Endothelial cell of umbilical vein (primary cell): ENCODE data around the gene DR1. TPM values are rescaled to one million over a fixed set of nuclear protein-coding genes. Genes with fewer than 3 reads are reported as not detected.

Experiments used
- BruUV-seq: library from RNA; stranded (reverse); fragments of 400-500 nt; replicated peaks from 2 replicates; lab custom pipeline; 2021; lab: Mats Ljungman, UMichigan
- CTCF ChIA-PET: fragments of 300-600, 350-600 bp; sonication (Branson Sonifier 250); formaldehyde crosslinking; loops from one replicate; lab custom pipeline; 2021; ENCODE audit warnings: antibody characterized with exemption, inconsistent platforms; lab: Charles Lee
- POLR2A ChIA-PET: fragments of 300-600, 350-600 bp; sonication (Branson Sonifier 250); formaldehyde crosslinking; loops from one replicate; lab custom pipeline; 2021; ENCODE audit warnings: antibody characterized with exemption, inconsistent platforms; lab: Charles Lee
- DNase-seq: peaks from one replicate; pipeline ENCODE4 v3.0.0-alpha.2; 2011; ENCODE audit warnings: low read depth, low spot score
- FAIRE-seq: peaks from 2 replicates; lab custom pipeline; 2011; peaks lifted over from hg19 to GRCh38; lab: Jason Lieb, UNC
- H2AFZ ChIP-seq: 2 replicates; pipeline ENCODE4 v1.6.0; 2012; ENCODE audit warnings: low read depth, low read length, control low read depth, inconsistent platforms
- H3K27ac ChIP-seq: 2 replicates; pipeline ENCODE4 v1.5.1; 2011; ENCODE audit warnings: low read depth, mild to moderate bottlenecking, control low read depth, low read length, moderate library complexity; ENCODE audit not compliant: insufficient read depth
- H3K27me3 ChIP-seq, 2 experiments: 2 replicates each; pipeline versions ENCODE4 v1.6.0 to v1.6.1; 2011; ENCODE audit warnings: low read length in 2 of 2, mixed read lengths in 1 of 2; ENCODE audit not compliant: control insufficient read depth in 2 of 2, insufficient read depth in 2 of 2
- H3K36me3 ChIP-seq, 2 experiments: 2 replicates in 1 of 2; 3 replicates in 1 of 2; pipeline ENCODE4 v1.5.1; 2011; ENCODE audit warnings: low read length in 2 of 2, mild to moderate bottlenecking in 1 of 2, moderate library complexity in 1 of 2; ENCODE audit not compliant: control insufficient read depth in 2 of 2, insufficient read depth in 2 of 2; ENCODE audit errors: extremely low read depth in 1 of 2
- H3K4me1 ChIP-seq: 3 replicates; pipeline ENCODE4 v1.5.1; 2011; ENCODE audit warnings: mild to moderate bottlenecking, low read length; ENCODE audit not compliant: control insufficient read depth, insufficient read depth; ENCODE audit errors: extremely low read depth
- H3K4me2 ChIP-seq: 2 replicates; pipeline ENCODE4 v1.6.1; 2011; ENCODE audit warnings: low read length, control low read depth, mixed read lengths; ENCODE audit not compliant: insufficient read depth
- H3K4me3 ChIP-seq, 3 experiments: fragments of 200-600 bp in 1 of 3; sonication (generic), shearing (Covaris generic) in 1 of 3; replicated peaks in 1 of 3; 2 replicates each; pipeline ENCODE4 v1.5.1; 2011 to 2016; ENCODE audit warnings: control low read depth in 3 of 3, low read length in 3 of 3, mild to moderate bottlenecking in 2 of 3, inconsistent platforms in 1 of 3, low read depth in 1 of 3, moderate library complexity in 1 of 3; ENCODE audit not compliant: insufficient read depth in 1 of 3
- H3K79me2 ChIP-seq: 2 replicates; pipeline ENCODE4 v1.6.0; 2012; ENCODE audit warnings: low read length, inconsistent platforms; ENCODE audit not compliant: control insufficient read depth, insufficient read depth
- H3K9ac ChIP-seq: replicated peaks from 2 replicates; pipeline ENCODE3; 2011; ENCODE audit warnings: low read length, control low read depth; ENCODE audit not compliant: insufficient read depth; ENCODE audit errors: extremely low read depth
- H3K9me1 ChIP-seq: replicated peaks from 3 replicates; pipeline ENCODE4 v1.6.0; 2011; ENCODE audit warnings: mild to moderate bottlenecking, low read length; ENCODE audit not compliant: control insufficient read depth, insufficient read depth; ENCODE audit errors: extremely low read depth
- H3K9me3 ChIP-seq: replicated peaks from 2 replicates; pipeline ENCODE4 v1.5.1; 2012; ENCODE audit warnings: low read length, inconsistent platforms; ENCODE audit not compliant: control insufficient read depth, insufficient read depth
- H4K20me1 ChIP-seq: replicated peaks from 2 replicates; pipeline ENCODE3; 2011; ENCODE audit warnings: mild to moderate bottlenecking, low read length; ENCODE audit not compliant: control insufficient read depth, insufficient read depth; ENCODE audit errors: extremely low read depth
- EZH2 ChIP-seq: IDR thresholded peaks from 2 replicates; pipeline ENCODE4 v1.6.1; 2012; ENCODE audit warnings: borderline replicate concordance, low read depth, mild to moderate bottlenecking, moderate library complexity, low read length, inconsistent platforms; ENCODE audit not compliant: severe bottlenecking
- FOS ChIP-seq: IDR thresholded peaks from 2 replicates; pipeline ENCODE4 v1.6.1; 2011; ENCODE audit warnings: mild to moderate bottlenecking, low read length, moderate library complexity, borderline replicate concordance; ENCODE audit not compliant: insufficient read depth
- GATA2 ChIP-seq: IDR thresholded peaks from 2 replicates; pipeline ENCODE4 v1.7.0; 2011; ENCODE audit warnings: low read depth, mild to moderate bottlenecking, moderate library complexity, mixed read lengths, low read length; ENCODE audit not compliant: insufficient read length, insufficient read depth
- JUN ChIP-seq: IDR thresholded peaks from 2 replicates; pipeline ENCODE4 v1.6.1; 2011; ENCODE audit warnings: borderline replicate concordance, low read depth; ENCODE audit not compliant: insufficient read length, insufficient read depth
- MAX ChIP-seq: IDR thresholded peaks from 2 replicates; pipeline ENCODE4 v1.6.1; 2011; ENCODE audit not compliant: insufficient read depth, insufficient read length
- MYC ChIP-seq: IDR thresholded peaks from one replicate; pipeline ENCODE4 v1.6.1; 2011; ENCODE audit warnings: mild to moderate bottlenecking, low read depth, low read length
- POLR2A ChIP-seq: IDR thresholded peaks from 2 replicates; pipeline ENCODE4 v1.6.1; 2012; ENCODE audit warnings: low read depth, mild to moderate bottlenecking, control low read depth, low read length
- POLR2AphosphoS5 ChIP-seq: IDR thresholded peaks from 2 replicates; pipeline ENCODE4 v1.6.1; 2012; ENCODE audit warnings: low read depth, mild to moderate bottlenecking, control low read depth, low read length, moderate library complexity; ENCODE audit not compliant: insufficient read depth
- dilution Hi-C: fragments of 300-500 bp; cut with MboI; formaldehyde crosslinking; loops from one replicate; pipeline ENCODE4 v1.15.0; 2019; ENCODE audit warnings: low sequenced_read_pairs; ENCODE audit not compliant: extremely low pct_ligation_motif_present
- intact Hi-C: fragments of 100-400 bp; cut with micrococcal nuclease; formaldehyde crosslinking; loops from one replicate; pipeline ENCODE4 v1.10.0; 2022
- polyA plus RNA-seq, 4 experiments: library from polyadenylated mRNA; depleted of rRNA in 3 of 4; stranded (reverse) in 3 of 4; unstranded in 1 of 4; fragments of >200 nt; gene quantifications; 2 replicates each; pipeline versions ENCODE4 v1.2.1 to v1.2.3, GENCODE V29; 2011 to 2012; ENCODE audit warnings: missing spikeins in 1 of 4
- total RNA-seq: library from RNA; stranded (reverse); gene quantifications from 2 replicates; pipeline ENCODE4 v1.2.3, GENCODE V29; 2021
- TF ChIP-seq, protein P1 (sequence below), 2 donors: IDR thresholded peaks; 1 replicate in 1 of 2; 2 replicates in 1 of 2; pipeline ENCODE4 v1.5.1; 2011; ENCODE audit warnings: low read length in 2 of 2, mild to moderate bottlenecking in 2 of 2, moderate library complexity in 2 of 2, control low read depth in 1 of 2, inconsistent platforms in 1 of 2, low read depth in 1 of 2; ENCODE audit not compliant: insufficient read depth in 1 of 2; ENCODE audit errors: extremely low read depth in 1 of 2

The DR1 gene
- total and polyA plus RNA-seq, 2 donors (not counting 3 experiments of a cell fraction or from before 2014, with no cell fraction given): 11.7 to 49.4 TPM

DNA sequence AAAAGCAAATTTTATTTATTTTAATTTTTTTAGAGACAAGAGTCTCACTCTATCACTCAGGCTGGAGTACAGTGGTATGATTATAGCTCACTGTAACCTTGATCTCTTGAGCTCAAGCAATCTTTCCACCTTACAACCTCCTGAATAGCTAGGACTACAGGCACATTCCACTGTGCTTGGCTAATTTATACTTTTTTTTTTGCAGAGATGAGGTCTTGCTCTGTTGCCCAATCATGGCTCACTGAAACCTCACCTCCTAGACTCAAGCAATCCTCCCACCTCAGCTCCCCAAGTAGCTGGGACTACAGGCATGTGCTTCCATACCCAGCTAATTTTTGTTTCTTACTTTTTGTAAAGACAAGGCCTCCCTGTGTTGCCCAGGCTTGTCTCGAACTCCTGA, 49.5 kb downstream of the DR1 start:
- DNase-seq (no peak), FAIRE-seq (no peak)
- no peak overlapping the region for H3K4me2 ChIP-seq
- no peak overlapping the region for H3K9ac ChIP-seq
- dilution Hi-C loops: no loop called here
- H3K27me3 ChIP-seq: peaks cover 0 to 2% of the 10 kb centered on the region in 2 experiments
- TF ChIP-seq EZH2 (no peak), JUN (no peak), POLR2A (no peak), GATA2 (no peak), MYC (no peak)
- no peaks in the 10 kb centered on the region for H3K4me1 ChIP-seq
- CTCF ChIA-PET: interaction anchor here (3.6 kb wide), 1 partner anchor 91 kb away, joined by 10 read pairs; no protein-coding TSS in a partner anchor
- H3K27ac ChIP-seq: no peak overlapping the region
- no peaks in the 10 kb centered on the region for H3K36me3 ChIP-seq
- no peaks in the 10 kb centered on the region for H3K79me2 ChIP-seq
- intact Hi-C loops: no loop called here
- BruUV-seq: no TSS peak
- H3K9me1 ChIP-seq: no peaks in the 10 kb centered on the region
- no peak overlapping the region for H2AFZ ChIP-seq
- H4K20me1 ChIP-seq: no peaks in the 10 kb centered on the region
- POLR2A ChIA-PET: interaction anchor here (0.6 kb wide), 1 partner anchor 90 kb away, joined by 3 read pairs; no protein-coding TSS in a partner anchor
- H3K4me3 ChIP-seq: no peak overlapping the region
- H3K9me3 ChIP-seq: no peaks in the 10 kb centered on the region

- no peak for TF ChIP-seq POLR2AphosphoS5
- no peak for TF ChIP-seq GATA2
- TF ChIP-seq MAX: no peak
- TF ChIP-seq EZH2: no peak
- TF ChIP-seq, protein P1, sequence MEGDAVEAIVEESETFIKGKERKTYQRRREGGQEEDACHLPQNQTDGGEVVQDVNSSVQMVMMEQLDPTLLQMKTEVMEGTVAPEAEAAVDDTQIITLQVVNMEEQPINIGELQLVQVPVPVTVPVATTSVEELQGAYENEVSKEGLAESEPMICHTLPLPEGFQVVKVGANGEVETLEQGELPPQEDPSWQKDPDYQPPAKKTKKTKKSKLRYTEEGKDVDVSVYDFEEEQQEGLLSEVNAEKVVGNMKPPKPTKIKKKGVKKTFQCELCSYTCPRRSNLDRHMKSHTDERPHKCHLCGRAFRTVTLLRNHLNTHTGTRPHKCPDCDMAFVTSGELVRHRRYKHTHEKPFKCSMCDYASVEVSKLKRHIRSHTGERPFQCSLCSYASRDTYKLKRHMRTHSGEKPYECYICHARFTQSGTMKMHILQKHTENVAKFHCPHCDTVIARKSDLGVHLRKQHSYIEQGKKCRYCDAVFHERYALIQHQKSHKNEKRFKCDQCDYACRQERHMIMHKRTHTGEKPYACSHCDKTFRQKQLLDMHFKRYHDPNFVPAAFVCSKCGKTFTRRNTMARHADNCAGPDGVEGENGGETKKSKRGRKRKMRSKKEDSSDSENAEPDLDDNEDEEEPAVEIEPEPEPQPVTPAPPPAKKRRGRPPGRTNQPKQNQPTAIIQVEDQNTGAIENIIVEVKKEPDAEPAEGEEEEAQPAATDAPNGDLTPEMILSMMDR (IDR thresholded peaks at IDR 0.05; ENCODE audit: extremely low read depth in 1 of 2, insufficient read depth in 1 of 2, low read depth in 1 of 2, low read length in 2 of 2): no peak
- no peak for TF ChIP-seq FOS
- TF ChIP-seq JUN: no peak
- no peak for TF ChIP-seq MYC
- no peak for TF ChIP-seq POLR2A
- intact Hi-C loops (no loop called here), dilution Hi-C loops (no loop called here)
- H3K4me3 ChIP-seq: no peak overlapping the region
- no peak overlapping the region for H3K27ac ChIP-seq
- no peak for DNase-seq
- no peak overlapping the region for H2AFZ ChIP-seq
- ChIA-PET CTCF (no interaction called here), POLR2A (no interaction called here)
- H3K4me1 ChIP-seq: no peaks in the 10 kb centered on the region
- H3K36me3 ChIP-seq: no peaks in the 10 kb centered on the region
- BruUV-seq: no TSS peak
- no peak overlapping the region for H3K4me2 ChIP-seq
- H3K79me2 ChIP-seq: no peaks in the 10 kb centered on the region
- no peaks in the 10 kb centered on the region for H3K9me3 ChIP-seq
- no peak for FAIRE-seq
- H3K27me3 ChIP-seq: peaks cover 0 to 2% of the 10 kb centered on the region in 2 experiments
- no peaks in the 10 kb centered on the region for H4K20me1 ChIP-seq
- H3K9ac ChIP-seq: no peak overlapping the region
- no peaks in the 10 kb centered on the region for H3K9me1 ChIP-seq
Measured at GRCh38 chr1:93399781-93400180, 54.1 kb downstream of the DR1 start.
